Stimulated activated CD8-positive, alpha-beta memory T cell treated with anti-CD3 and anti-CD28 coated beads, Interleukin-7, amount 100 ng/mL, for 1 hour (primary cell): ENCODE results near the gene OPCML.

ENCODE experiments used
- DNase-seq, 2 donors: peaks; one replicate each; pipeline ENCODE4 v3.0.0-alpha.2; 2020; ENCODE audit warnings: low read depth in 2 of 2

Gene OPCML

DNA sequence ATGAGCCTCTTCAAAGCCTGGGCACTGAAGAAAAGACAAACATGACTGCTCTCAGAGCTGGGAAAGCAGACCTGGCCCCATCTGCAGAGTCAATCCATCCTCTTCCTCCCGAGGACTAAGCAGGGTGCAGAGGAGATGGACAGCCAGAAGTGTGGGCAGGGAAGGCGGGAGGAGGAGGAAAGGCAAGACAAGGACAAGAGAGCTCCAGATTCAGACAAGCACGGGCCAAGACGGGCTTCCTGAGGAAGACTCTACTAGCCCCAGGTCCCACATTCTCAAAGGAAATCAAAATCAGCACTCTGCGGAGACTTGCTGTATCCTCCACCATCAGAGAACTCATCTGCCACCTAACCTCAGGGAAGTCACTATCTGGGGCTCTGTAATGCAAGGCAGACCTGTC, 28.5 kb downstream of the OPCML start:
- DNase-seq, result no peak

DNA sequence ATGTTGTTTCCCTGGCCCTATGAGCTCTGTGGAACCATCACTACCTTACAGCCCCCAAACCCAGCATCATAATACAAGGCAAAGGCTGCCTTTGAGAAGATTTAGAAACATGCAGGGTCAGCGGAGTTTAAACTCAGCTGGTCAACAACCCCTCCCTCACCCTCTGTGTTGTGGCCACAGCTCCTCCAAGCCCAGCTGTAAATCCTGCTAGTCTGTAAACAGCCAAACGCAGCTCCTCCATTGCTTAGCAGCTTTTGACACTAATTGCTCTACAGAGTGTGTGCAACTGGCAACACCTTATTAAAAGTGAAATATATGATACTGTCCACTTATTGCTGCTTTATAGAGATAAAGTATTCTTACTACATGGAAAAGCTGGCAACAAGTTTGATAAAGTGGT, 29.1 kb downstream of the OPCML start:
- no peak for DNase-seq

DNA sequence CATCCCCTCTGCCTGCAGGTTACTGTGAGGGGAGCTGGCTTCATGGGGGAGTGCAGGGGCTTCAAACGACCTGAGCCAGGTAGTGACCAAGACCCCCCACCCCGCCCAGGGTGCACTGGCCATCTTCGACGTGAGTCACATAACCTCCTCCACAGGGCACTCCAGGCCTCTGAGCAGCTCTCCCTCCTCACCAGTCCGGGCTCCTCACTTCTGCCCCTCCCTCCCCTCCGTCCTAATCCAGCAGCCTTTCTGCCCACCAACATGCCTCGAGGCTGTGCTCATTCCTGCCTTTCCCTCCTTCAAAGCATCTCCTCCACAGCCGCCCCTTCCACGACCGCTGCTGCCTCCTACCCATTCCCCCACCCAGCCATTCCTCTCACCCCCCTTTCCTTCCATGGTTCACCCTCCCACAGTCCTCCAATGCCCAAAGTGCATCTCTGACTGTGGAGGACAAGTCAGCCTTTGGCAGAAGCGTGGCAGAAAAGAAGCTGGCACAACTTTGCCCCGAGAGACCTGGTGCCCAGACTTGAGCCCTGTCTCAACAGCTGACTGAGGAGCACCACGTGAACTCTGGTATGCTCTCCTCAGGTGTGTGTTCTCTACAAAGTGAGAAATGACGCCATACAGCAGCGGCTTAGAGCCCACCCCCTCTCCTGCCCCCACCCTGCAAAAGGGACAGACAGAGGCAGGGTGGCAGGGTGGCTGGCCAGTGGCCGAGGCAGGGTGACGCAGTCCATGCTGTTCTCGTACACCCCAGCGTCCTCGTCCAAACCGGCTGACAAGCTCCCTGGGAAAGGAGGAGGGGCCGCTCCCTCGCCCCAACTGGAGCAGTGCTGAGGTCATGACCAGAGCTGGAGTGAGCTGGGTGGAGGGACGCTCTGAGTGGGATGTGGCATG, 30.4 kb downstream of the OPCML start:
- no peak for DNase-seq

DNA sequence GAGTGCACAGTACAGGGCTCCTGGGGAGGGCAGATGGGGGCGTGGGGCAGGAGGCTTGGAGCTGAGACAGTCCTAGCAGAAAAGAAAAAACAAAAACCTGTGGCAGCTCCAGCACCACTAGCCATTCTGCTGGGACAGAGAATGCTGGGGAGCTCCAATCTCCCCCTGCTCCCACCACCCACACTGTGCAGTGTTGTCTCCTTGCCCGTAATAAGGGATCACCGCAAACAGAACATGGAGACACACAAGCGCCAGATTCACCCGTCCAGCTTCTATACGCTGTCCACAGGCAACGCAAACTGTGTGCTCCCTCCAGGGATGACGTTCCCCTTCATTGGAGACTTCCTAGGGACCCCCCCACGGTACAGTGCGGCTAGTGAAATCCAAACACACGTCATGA, 31.4 kb downstream of the OPCML start:
- DNase-seq, result no peak

DNA sequence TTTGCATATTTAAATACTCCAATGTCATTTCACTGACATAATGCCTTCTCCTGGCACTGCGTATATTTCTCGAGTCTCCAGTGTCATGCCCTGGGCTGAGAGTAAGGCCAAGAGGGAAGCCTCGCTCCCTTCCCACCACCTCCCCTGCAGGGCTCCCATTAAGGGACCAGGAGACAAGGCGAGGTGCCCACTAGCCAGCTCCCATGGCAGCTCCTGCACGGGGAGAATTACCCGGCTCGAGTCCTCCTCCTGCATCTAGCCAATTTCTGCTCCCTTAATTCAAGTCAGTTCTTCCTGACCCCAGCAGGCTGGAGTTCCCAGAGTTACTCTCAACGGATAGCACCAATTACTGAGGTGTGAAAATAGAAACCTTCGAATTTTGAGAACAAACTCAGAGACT, 31.9 kb downstream of the OPCML start:
- no peak for DNase-seq

DNA sequence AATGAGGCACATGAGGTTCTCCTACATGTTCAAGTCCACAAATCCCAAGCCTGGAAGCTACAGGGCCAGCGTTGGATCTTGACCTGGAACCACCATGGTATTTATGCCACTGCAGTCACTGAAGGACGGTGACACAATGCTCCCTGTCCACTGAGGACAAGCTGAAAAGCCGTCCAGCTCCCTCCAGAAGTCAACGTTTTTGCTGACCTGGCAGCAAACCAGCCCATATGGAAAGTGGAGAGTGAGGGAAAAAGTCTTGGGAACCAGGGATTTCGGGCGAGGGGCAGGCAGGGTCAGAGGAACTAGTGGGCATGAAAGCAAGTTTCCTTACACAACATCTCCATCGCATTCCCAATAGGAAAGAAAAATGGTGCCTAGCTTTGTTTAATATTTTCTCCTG, 33.3 kb downstream of the OPCML start:
- DNase-seq, result no peak

DNA sequence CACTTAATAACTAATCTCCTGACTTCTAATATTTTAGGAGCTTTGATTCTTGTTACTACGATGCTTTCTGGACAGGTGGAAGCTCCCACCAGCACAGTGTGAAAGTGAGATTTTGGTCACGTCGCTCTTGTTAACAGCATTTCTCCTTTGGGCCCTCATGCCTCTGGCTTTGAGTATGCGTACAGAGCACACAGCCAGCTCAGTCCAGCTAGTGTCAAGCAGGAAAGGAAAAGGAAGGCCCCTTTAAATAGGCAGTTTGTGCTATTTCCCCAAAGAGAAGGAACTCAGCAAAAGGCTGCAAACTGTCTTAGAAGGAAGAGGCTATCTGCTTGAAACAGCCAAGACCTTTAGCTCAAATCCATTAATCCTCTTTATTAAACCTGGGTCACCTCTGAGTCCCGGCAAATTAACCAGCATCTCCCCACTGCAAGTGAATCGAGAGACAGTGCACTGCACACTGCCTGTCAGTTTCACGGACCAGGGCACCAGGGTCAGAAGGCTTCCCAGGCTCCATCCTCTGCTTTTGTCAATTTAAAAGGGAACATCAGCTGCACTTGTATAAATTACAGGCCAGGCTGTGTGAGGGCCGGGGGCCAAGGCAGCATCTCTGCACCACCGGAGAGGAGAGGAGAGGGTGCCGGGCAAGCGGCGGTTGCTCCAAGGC, 34.7 kb downstream of the OPCML start:
- no peak for DNase-seq

DNA sequence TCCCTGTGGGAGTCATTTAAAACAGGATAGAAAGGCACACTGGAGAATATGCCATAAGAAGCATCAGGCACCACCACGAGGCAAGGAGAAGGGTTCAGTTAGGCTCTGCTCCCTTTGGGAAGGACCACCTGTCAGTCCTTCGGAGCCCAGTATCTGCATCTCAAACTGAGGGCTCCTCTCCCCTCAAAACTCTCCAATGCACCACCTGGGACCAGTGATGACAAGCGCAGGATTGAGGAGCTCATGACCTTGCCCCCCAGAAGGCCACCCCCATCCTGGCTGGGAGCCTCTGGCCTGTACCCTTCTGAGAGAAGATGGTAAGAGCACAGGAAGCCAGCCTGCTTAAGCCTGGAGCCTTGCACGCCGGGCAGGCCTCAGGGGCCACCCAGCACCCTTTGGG, 39.4 kb downstream of the OPCML start:
- no peak for DNase-seq

DNA sequence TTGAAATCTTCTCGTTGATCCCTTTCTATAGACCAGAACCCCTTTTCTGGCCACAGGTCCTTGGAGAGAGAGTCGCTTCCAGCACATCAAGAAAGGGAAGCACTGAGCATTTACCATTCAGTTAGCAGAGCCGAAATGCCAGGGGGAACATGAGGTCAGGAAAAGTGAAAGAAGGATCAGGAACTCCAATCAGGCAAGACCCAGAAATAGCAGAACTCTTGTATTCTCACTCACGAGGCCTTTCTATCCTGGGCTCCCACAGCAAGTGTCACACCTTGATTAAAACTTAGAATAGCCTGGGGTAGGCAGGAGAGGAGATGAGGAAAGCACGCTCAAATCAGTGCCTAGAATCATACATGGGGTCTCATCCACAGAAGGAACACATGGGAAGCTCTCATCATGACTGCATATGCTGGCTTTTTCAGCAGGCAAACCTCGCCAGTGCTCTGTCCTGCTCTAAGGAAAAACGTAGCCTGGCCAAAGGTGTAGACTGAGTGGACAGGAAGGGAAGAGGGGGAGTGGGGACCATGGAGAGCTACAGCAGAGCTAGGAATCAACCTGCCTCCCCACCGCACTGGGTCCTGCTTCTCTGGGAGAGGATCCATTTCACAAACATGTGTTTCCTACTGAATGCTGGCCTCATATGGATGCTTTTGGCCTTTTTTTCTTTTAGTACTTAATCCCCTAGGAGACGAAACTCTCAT, 40.5 kb downstream of the OPCML start:
- no peak for DNase-seq

DNA sequence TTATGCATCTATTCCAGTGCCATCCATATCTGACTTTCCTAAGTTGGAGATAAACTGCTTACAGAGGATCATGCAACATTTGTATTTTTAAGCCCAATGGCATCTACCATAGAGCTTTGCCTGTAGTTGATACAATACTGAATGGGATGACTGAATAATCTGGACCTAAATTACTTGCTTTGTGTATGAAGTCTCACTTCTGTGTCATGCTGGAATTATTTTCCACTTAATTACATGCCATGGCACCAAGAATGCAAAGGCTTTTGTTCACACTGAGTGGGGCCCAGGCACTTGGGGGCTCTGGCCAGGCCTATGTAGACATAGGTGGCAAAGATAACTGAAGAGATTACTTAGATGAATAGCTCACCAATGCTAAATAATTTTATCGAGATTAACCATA, 51.6 kb downstream of the OPCML start:
- DNase-seq, result no peak

DNA sequence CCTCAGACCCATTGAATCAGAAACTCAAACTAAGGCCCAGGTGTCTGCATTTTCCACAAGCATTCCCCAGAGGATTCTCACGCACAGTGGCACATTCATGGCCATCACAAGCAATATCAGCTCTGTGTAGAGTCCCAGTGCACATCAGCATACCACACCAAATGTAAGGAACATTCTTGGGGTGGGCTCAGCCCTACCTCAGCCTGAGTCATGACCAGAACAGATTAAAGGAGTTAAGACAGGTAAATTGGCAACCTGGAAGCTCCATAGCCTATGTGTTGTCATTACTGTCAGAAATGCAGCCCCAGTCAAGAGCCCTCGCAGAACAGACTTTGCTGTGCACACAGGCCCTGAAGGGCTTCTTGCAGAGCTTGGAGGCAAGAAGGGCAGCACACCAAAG, 53.1 kb downstream of the OPCML start:
- DNase-seq, result no peak

DNA sequence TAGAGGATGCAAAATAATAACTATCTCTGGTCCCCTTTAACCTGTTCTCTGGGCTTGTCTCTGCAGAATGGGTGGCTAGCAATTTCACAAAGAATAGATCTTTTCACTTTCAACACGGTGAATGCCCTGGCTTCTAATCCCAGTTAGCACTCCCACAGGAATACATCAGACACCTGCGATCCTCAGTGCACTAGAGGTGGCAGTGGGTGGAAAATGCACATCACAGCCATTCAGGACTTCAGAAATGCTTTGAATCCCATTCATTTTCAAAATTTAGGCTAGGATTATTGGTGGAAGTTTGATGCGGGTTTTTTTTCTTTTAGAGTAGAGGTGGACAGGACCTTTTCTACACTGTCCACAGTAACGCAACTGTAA, 55.1 kb downstream of the OPCML start:
- no peak for DNase-seq

DNA sequence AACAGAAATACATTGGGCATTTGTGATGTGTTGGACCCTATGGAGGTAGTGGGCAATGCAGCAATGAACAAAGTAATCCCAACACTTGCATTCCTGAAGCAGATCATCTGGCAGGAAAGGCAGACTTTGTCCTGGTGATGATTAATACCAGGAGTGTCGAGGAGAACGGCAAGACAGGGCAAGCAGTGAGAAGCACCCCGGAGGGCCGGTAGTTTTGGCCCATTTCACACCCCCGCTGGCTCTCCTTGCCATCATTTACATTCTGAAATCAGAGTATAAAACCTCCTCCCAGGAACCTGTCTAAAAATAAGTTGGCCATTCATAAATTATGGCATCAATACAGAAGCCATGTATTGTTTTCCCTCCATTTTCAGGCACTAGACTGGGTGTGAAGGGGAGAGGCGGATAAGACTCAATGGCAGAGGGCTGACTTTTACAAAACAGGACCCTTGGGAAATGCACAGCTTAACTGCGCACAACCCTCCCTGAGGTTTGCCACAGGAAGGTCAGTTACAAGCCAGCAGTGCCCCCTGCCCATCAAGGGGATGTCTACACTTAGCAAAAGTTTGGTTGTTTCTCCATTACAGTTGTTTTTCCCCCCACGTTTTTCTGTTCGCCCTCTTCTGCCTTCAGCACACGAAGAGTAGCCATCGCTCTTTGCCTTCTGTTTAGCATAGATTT, 55.6 kb downstream of the OPCML start:
- DNase-seq, result no peak

DNA sequence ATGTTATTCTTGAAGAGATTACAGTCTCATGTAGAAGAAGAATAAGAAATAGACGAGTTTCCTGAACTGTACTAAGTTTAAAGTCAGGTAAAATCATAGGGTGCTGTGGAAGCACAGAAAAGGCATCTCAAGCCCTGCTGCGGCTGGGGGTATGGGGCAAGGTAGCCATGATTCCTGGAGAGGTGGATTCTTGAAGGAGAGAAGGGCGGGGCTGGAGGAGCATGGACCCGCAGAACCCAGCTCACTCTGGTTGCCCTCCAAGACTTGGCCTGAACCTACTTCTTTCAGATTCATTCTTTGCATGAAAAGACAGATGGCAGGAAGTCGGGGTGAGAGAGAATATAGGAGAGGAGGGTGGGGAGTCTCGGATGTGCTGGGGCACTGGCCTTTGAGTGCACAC, 57.8 kb downstream of the OPCML start:
- no peak for DNase-seq

DNA sequence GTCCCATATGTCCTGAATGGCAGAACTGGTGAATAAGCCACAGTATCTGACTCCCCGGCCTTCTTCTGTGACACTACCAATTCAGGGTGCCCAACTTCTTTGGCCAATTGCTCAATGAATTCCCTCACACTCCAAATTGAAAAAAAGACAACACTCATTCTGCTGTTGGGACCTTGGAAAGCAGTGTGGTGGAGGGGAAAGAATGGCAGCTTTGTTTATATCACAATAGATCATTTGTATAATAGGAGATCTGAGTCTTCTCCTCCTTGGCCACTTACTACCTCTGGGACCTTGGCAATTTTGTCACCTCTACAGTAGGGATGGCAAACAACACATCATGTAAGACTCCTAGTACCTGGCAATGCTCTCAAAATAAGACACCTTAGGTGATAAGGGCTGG, 64.6 kb downstream of the OPCML start:
- DNase-seq, result no peak

DNA sequence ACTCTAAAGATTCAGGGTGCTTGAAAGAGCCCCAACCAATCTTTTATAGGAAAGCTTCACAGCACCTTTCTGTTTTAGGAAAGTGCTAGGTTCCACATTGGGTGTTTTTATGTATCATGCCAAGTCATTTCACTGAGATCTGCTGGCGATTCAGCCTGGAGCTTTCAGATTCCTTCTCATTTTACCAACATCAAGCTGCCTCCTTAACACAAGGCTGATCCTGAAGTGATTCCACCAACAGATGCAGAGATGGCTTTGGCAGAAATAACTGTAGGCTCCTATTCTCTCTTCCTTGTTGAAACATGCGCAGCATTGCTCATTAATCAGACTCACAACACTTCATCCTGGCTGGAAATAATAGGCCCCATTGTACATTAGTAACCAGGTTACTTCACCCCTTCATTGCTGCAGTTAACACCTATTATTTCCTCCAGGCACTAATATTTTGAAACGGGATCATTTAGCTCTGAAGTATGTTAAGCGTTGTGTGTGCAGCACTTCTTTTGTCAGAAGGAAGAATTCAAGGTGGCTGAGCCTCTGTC, 89.0 kb downstream of the OPCML start:
- DNase-seq, result no peak

DNA sequence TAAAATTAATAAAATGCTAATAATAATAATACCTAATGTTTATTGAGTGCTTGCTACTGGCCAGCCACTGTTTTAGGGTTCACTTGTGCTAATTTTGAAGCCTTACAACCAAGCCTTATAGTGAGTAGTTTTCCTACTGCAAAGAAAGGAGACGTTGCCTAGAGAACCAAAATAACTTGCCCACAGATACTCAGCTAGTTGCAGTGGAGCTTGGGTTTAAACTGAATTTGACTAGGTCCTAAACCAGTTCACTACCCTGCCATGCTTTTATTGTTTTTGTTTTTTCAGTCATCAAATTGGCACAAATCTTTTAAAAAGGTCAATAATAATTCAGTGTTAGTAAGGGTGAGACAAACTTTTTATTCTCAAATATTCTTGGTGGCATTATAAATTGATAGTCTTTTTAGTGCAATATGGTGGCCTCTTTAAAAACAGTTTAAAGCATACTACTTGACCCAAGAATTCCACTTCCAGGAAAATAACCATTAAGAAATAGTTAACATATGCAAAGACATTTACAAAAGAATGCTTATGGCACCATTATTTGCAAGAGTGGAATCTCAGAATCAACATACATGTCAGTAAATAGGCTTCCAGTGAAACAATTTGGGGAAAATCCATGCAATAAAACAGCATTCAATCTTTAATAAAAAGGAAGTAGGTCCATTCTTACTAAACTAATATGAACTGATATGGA, 90.2 kb downstream of the OPCML start:
- no peak for DNase-seq

DNA sequence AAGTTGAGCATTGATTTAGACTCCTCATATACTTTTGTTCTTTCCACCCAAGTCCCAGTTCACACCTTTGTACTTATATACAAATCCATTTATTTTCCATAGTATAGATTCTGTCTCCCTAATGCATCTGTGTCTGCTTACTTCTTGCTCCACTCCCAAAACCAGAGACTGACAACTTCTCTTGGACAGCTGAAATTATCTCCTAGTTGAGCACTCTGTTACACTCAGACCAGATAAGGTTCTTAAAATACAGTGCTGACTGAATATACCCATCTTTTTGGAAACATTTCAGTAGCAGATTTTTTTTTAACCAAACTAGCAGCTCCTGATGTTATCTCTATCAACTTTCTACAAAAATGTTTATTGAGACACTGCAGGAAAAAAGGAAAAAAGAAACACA, 106.3 kb downstream of the OPCML start:
- DNase-seq, result no peak

DNA sequence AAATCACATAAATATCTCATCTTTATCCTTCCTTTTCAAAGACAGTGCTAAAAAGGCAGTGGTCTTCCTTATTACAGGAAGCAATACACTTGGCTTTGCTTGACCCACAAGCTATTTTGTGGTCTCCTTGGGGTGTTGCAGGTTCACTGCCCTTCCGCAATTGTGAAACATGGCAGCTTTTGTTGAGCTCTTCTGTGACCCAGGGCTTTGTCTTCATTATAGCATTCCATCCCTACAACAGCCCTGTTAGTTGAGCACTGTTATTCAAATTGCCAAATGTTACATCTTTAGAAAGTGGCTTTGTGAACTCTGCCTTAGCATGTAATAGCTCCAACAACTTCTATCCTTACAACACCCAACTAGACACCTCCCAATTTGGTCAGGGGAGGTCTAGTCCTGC, 107.1 kb downstream of the OPCML start:
- no peak for DNase-seq

DNA sequence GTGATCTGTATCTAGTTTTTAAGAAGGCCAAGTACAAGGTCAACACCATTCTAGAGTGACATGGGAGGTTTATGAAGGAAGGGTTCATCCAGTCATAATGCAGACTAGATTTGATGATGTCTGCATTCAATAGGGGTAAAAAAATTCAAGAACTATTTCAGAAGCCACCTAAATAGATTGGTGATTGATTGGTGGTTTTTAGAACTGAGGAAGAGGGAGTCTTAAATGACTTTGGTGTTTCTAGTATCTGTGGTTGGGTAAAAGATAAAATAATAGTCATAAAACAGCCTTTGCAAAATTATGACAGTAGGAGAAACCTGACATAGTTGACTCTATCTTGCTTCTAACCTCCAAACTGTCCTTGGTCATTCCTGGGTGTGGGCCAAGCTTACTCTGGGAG, 114.1 kb downstream of the OPCML start:
- no peak for DNase-seq

DNA sequence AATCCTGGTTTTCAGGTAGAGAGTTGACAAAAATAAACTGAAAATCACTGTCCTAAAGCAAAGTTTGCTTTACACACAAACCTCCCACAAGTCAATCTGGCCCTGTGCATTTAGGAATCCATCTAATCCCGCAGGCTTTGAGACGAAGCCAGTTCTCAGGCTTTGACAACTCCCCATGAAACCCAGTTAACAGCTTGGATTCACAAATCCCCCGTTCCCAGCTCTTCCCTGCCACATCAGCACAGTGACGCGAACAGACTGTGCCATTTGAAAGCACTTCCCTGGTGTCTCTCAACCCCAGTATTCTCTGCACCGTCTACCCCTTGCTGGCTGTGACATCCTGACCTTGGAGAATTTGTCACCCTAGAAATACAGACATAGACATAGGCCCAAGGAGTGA, 117.8 kb downstream of the OPCML start:
- DNase-seq, result no peak
